ENCODE data around the gene F12. TPM values are rescaled to one million over a fixed set of nuclear protein-coding genes. Genes with fewer than 3 reads are reported as not detected.

F12 gene
- total RNA-seq, 4 donors from 2014 or later = 0.27 to 0.89 TPM; not detected in 2

DNA sequence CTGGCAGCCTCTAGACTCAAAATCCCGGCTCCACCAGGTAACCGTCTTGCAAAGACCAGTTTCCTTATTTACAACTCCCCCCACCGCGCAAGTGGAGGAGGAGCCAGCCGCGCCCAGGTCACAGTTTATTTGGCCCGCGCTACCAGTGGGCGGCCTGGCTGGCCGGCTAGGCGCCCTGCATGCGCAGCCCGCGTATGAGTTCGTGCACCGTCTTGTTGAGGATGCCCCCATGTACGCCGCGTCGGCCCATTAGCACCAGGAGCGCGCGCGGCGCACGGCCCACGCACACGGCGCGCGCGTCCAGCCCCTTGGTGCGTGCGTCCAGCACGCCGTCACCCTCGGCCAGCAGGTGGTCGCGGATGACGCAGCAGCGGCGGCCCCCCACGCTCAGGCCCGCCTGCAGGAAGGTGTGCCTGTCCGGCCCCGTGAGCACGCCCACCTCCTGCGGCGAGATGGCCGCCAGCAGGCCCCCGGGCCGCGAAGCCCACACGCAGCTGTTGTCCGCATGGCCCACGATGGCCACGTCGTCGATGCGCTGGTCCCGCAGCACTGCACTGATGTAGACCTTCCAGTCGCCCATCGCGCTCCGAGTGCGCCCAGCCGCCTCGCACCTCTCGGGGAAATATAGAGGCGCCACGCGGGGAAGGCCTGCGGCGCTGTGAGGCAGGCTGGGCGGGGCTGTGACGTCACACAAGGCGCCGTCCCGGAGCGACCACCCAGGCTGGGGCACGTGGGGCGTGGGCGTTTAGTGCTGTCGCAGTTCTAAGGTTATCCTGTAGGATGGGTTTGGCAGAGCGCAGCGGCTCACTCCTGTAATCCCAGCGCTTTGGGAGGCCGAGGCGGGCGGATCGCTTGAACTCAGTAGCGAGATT, 9.1 kb downstream of the F12 start, which contains the start of gene PFN3:
PFN3 (minus strand) TSS at position 665 of the 872 bp plus-strand sequence; CDS start at position 580, 85 bp downstream.
- Histone ChIP-seq H3K4me3 (no peak within 1 kb of the TSS), H3K27me3 (peaks cover 100% of the 10 kb centered on the region), H3K27ac (no peak within 1 kb of the TSS), H3K4me1 (peaks cover 0 to 43% (median 36%) of the 10 kb centered on the region in 3 donors), H3K36me3 (no peaks in the 10 kb centered on the region), H3K9me3 (no peaks in the 10 kb centered on the region)
- TF ChIP-seq, protein P1, sequence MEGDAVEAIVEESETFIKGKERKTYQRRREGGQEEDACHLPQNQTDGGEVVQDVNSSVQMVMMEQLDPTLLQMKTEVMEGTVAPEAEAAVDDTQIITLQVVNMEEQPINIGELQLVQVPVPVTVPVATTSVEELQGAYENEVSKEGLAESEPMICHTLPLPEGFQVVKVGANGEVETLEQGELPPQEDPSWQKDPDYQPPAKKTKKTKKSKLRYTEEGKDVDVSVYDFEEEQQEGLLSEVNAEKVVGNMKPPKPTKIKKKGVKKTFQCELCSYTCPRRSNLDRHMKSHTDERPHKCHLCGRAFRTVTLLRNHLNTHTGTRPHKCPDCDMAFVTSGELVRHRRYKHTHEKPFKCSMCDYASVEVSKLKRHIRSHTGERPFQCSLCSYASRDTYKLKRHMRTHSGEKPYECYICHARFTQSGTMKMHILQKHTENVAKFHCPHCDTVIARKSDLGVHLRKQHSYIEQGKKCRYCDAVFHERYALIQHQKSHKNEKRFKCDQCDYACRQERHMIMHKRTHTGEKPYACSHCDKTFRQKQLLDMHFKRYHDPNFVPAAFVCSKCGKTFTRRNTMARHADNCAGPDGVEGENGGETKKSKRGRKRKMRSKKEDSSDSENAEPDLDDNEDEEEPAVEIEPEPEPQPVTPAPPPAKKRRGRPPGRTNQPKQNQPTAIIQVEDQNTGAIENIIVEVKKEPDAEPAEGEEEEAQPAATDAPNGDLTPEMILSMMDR (IDR thresholded peaks at IDR 0.05) = no peak
- TF ChIP-seq POLR2A (IDR thresholded peaks at IDR 0.05) = no peak
- no peak for TF ChIP-seq EP300 (IDR thresholded peaks at IDR 0.05)
- no peak for TF ChIP-seq POLR2AphosphoS5 (IDR thresholded peaks at IDR 0.05)
- WGBS, 2 donors (ENCODE audit: low coverage in 1 of 2) = 7 to 40% methylated on average over 5 to 6 of the region's 92 CpGs
- ATAC-seq = no peak

DNA sequence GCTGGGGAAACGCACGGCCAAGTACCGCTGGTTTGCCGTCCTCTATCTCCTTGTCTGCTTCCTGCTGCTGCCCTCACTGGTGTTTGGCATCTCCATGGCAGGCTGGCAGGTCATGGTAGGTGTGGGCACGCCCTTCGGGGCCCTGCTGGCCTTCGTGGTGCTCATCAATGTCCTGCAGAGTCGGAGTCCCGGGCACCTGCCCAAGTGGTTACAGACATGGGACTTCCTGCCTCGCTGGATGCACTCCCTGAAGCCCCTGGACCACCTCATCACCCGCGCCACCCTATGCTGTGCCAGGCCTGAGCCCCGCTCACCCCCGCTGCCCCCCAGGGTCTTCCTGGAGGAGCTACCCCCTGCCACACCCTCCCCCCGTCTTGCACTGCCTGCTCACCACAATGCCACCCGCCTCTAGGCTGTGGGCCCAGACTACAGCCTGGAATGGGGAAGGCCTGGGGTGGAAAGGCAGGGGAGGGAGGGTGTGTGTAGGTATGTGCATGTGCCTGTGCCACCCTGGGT, 11.4 kb downstream of the F12 start:
- H3K36me3 ChIP-seq = no peaks in the 10 kb centered on the region
- H3K4me3 ChIP-seq = no peak overlapping the region
- H3K27ac ChIP-seq = no peak overlapping the region
- H3K27me3 ChIP-seq = peaks cover 79% of the 10 kb centered on the region
- H3K4me1 ChIP-seq = peaks cover 0 to 22% (median 18%) of the 10 kb centered on the region in 3 donors
- no peak for TF ChIP-seq POLR2A (IDR thresholded peaks at IDR 0.05)
- no peak for TF ChIP-seq EP300 (IDR thresholded peaks at IDR 0.05)
- TF ChIP-seq POLR2AphosphoS5 (IDR thresholded peaks at IDR 0.05) = no peak
- TF ChIP-seq, protein P1 (IDR thresholded peaks at IDR 0.05) = no peak
- H3K9me3 ChIP-seq = no peaks in the 10 kb centered on the region
- 88 to 96% methylated on average over 3 to 4 of the region's 16 CpGs for WGBS, 2 donors (ENCODE audit: low coverage in 1 of 2)
- ATAC-seq = no peak

DNA sequence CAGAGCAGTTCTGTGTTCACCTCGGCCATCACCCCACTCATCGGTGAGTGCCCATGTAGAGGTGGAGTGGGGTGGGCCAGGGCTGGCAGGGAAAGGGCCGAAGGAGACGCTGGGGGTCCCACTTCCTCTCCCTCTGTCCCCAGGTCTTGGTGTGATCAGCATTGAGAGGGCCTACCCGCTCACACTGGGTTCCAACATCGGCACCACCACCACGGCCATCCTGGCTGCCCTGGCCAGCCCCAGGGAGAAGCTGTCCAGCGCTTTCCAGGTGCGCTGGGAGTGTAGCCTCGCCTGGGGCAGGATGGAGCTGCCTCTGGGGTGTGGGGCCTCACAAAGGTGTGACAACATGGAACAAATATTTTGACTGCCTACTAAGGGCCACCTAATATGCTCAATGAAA, 12.6 kb downstream of the F12 start:
- Histone ChIP-seq H3K27ac (no peak overlapping the region), H3K27me3 (peaks cover 68% of the 10 kb centered on the region), H3K9me3 (no peaks in the 10 kb centered on the region), H3K4me1 (peaks cover 0 to 11% (median 8%) of the 10 kb centered on the region in 3 donors), H3K4me3 (no peak overlapping the region), H3K36me3 (no peaks in the 10 kb centered on the region)
- WGBS, 2 donors (ENCODE audit: low coverage in 1 of 2) = 84% methylated on average over 5 of the region's 10 CpGs; no CpG with 5 or more reads in 1 of the 2 donors
- ATAC-seq = no peak
- TF ChIP-seq, protein P1 (IDR thresholded peaks at IDR 0.05) = no peak
- TF ChIP-seq POLR2A (IDR thresholded peaks at IDR 0.05) (no peak), EP300 (IDR thresholded peaks at IDR 0.05) (no peak), POLR2AphosphoS5 (IDR thresholded peaks at IDR 0.05) (no peak)

DNA sequence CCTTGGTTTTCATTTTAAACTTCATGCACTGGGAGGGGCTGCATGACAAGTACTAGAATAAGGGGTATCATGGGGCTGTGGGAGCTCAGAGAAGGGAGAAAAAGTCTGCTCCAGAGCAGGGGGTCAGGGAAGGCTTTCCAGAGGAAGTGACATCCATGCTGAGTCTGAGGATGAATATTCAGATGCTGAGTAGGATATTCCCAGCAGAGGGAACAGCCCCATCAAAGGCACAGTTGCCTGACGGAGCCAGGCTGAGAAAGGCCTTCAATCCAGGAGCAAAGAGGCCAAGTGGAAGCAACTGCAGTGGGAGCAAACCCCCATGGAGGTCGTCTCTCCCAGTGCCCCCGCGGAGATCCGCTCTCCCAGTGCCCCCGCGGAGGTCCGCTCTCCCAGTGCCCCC, 13.3 kb downstream of the F12 start:
- H3K4me1 ChIP-seq = peaks cover 0 to 11% (median 8%) of the 10 kb centered on the region in 3 donors
- H3K27ac ChIP-seq = no peak overlapping the region
- no peak for TF ChIP-seq EP300 (IDR thresholded peaks at IDR 0.05)
- peaks cover 61% of the 10 kb centered on the region for H3K27me3 ChIP-seq
- 38% methylated on average over 2 of the region's 8 CpGs; no CpG with 5 or more reads in 1 of the 2 donors for WGBS, 2 donors (ENCODE audit: low coverage in 1 of 2)
- ATAC-seq = no peak
- no peaks in the 10 kb centered on the region for H3K9me3 ChIP-seq
- H3K36me3 ChIP-seq = no peaks in the 10 kb centered on the region
- no peak overlapping the region for H3K4me3 ChIP-seq

DNA sequence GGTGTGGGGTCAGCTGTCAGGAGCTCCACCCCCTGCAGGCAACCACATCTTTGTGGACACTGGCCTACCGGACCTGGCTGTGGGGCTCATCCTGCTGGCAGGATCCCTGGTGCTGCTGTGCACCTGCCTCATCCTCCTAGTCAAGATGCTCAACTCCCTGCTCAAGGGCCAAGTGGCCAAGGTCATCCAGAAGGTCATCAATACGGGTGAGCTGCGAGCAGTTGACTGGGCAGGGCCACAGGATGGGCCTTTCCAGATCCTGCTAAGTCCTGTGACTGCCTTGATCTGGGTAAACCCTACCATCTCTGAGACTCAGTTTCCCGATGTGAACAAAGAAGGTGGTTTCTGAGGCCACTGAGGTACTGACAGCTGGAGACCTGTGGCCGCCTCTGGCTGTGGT, 15.4 kb downstream of the F12 start:
- Histone ChIP-seq H3K36me3 (no peaks in the 10 kb centered on the region), H3K27ac (no peak overlapping the region), H3K4me3 (no peak overlapping the region), H3K27me3 (peaks cover 54% of the 10 kb centered on the region), H3K9me3 (no peaks in the 10 kb centered on the region), H3K4me1 (peaks cover 0 to 14% (median 5%) of the 10 kb centered on the region in 3 donors)
- ATAC-seq = no peak
- WGBS, 2 donors (ENCODE audit: low coverage in 1 of 2) = 20 to 60% methylated on average over 1 of the region's 5 CpGs
- TF ChIP-seq, protein P1 (IDR thresholded peaks at IDR 0.05) = no peak
- TF ChIP-seq POLR2A (IDR thresholded peaks at IDR 0.05) (no peak), EP300 (IDR thresholded peaks at IDR 0.05) (no peak), POLR2AphosphoS5 (IDR thresholded peaks at IDR 0.05) (no peak)

Data from gastroesophageal sphincter (tissue), 4 donors.